Sigmoid colon (tissue), 4 donors: ENCODE data around the gene PLCB1.

ENCODE experiments used
- CTCF ChIP-seq, 4 experiments: fragments of 450-650 bp in 3 of 4; fragments of 200-600 bp in 1 of 4; IDR thresholded peaks; one replicate each; pipeline ENCODE4 v1.5.1; 2016 to 2019; ENCODE audit warnings: antibody characterized with exemption in 4 of 4, mild to moderate bottlenecking in 3 of 4, moderate library complexity in 2 of 4
- EP300 ChIP-seq, 4 donors: sonication (generic); formaldehyde crosslinking; IDR thresholded peaks; one replicate each; pipeline ENCODE4 v1.6.1; 2017; ENCODE audit warnings: antibody characterized with exemption in 4 of 4
- POLR2A ChIP-seq, 2 donors: fragments of 450-650 bp; IDR thresholded peaks; one replicate each; pipeline ENCODE4 v1.6.1; 2016; ENCODE audit warnings: antibody characterized with exemption in 2 of 2, mild to moderate bottlenecking in 2 of 2, moderate library complexity in 2 of 2
- POLR2AphosphoS5 ChIP-seq, 4 donors: sonication (generic); formaldehyde crosslinking; IDR thresholded peaks; one replicate each; pipeline ENCODE4 v1.6.1; 2017; ENCODE audit warnings: antibody characterized with exemption in 4 of 4

- TF ChIP-seq POLR2AphosphoS5 (IDR thresholded peaks at IDR 0.05) = no peak
- no peak for TF ChIP-seq POLR2A (IDR thresholded peaks at IDR 0.05)
- TF ChIP-seq EP300 (IDR thresholded peaks at IDR 0.05) = no peak
- no peak for TF ChIP-seq CTCF (IDR thresholded peaks at IDR 0.05)
These were observed 203.6 kb downstream of the PLCB1 start for GRCh38 chr20:8335495-8336195.
